GM21619 (cell line): ENCODE data around the gene SNX14.
A peak's percentile ranks its signal among the peaks of the same experiment; 100 is the strongest.
"Not testable (repeated sequence)": the region's sequence is repeated elsewhere in the genome, so short reads cannot be mapped to it uniquely, and the experiment has no call there.

Source experiments
- ATAC-seq: cut with Tn5 transposase; IDR thresholded peaks from one replicate; pipeline ENCODE4 v1.9.1; 2021; ENCODE audit not compliant: unreplicated experiment

Gene SNX14

GRCh38 chr6:85593438-85594196, at the start of gene SNX14:
Gene SNX14, minus strand, starts transcription at chr6:85593858. Its CDS starts 140 bp downstream, at chr6:85593718.
- peak; percentile 87 for ATAC-seq

- peak; percentile 71 for ATAC-seq
Observed at GRCh38 chr6:85642774-85643536, 49.3 kb upstream of the SNX14 start, which contains the start of gene SYNCRIP. Gene SYNCRIP, minus strand, starts transcription at chr6:85642886. Its CDS starts 1,447 bp downstream, at chr6:85641439.

- ATAC-seq, result no peak
Observed at GRCh38 chr6:85641897-85642773, 48.5 kb upstream of the SNX14 start.

GRCh38 chr6:85641522-85641896, 47.9 kb upstream of the SNX14 start:
- ATAC-seq, result no peak

GRCh38 chr6:85640821-85641220, 47.2 kb upstream of the SNX14 start:
- ATAC-seq, result no peak

- no peak for ATAC-seq
Observed at GRCh38 chr6:85637579-85637978, 43.9 kb upstream of the SNX14 start.

GRCh38 chr6:85632164-85632942, 38.7 kb upstream of the SNX14 start:
- ATAC-seq, result no peak

- ATAC-seq, result not testable (repeated sequence)
Observed at GRCh38 chr6:85631117-85631516, 37.5 kb upstream of the SNX14 start.

GRCh38 chr6:85628353-85628752, 34.7 kb upstream of the SNX14 start:
- ATAC-seq, result no peak

GRCh38 chr6:85620308-85620707, 26.6 kb upstream of the SNX14 start:
- ATAC-seq, result no peak

- no peak for ATAC-seq
Observed at GRCh38 chr6:85614780-85615179, 21.1 kb upstream of the SNX14 start.

- ATAC-seq, result no peak
Observed at GRCh38 chr6:85612690-85613474, 19.2 kb upstream of the SNX14 start.

- ATAC-seq, result no peak
Observed at GRCh38 chr6:85610182-85610895, 16.7 kb upstream of the SNX14 start.

- no peak for ATAC-seq
Observed at GRCh38 chr6:85602100-85602499, 8.4 kb upstream of the SNX14 start.

GRCh38 chr6:85600713-85601313, 7.2 kb upstream of the SNX14 start:
- no peak for ATAC-seq

GRCh38 chr6:85594197-85594930, 706 bp upstream of the SNX14 start:
- ATAC-seq, result peak; percentile 5

- ATAC-seq, result no peak
Observed at GRCh38 chr6:85592033-85592432, 1.6 kb downstream of the SNX14 start.

- no peak for ATAC-seq
Observed at GRCh38 chr6:85591207-85591606, 2.5 kb downstream of the SNX14 start.
